Measurements from ENCODE around the gene BMPR1A. TPM values are rescaled to one million over a fixed set of nuclear protein-coding genes. Genes with fewer than 3 reads are reported as not detected.

Gene BMPR1A
- total RNA-seq, 4 donors from 2014 or later = 72.7 to 89.5 (median 84.2) TPM

GRCh38 chr10:86868353-86868752 is 111.9 kb downstream of the BMPR1A start:
- DNase-seq = peak; percentile 79
- Histone ChIP-seq H3K36me3 (no peaks in the 10 kb centered on the region), H3K27me3 (no peaks in the 10 kb centered on the region), H3K9me3 (no peaks in the 10 kb centered on the region), H3K4me1 (peaks cover 61 to 78% of the 10 kb centered on the region in 2 donors), H3K27ac (peak overlapping the region; percentile 60 to 84 (median 74)), H3K4me3 (replicated peaks in 1 of 3) (no peak overlapping the region)
- WGBS, 2 donors = 7 to 22% methylated on average over 6 of the region's 6 CpGs
- intact Hi-C loops (cut with DNase I) = no loop called here
- TF ChIP-seq POLR2A (IDR thresholded peaks at IDR 0.05) = no peak
- TF ChIP-seq, protein P1, sequence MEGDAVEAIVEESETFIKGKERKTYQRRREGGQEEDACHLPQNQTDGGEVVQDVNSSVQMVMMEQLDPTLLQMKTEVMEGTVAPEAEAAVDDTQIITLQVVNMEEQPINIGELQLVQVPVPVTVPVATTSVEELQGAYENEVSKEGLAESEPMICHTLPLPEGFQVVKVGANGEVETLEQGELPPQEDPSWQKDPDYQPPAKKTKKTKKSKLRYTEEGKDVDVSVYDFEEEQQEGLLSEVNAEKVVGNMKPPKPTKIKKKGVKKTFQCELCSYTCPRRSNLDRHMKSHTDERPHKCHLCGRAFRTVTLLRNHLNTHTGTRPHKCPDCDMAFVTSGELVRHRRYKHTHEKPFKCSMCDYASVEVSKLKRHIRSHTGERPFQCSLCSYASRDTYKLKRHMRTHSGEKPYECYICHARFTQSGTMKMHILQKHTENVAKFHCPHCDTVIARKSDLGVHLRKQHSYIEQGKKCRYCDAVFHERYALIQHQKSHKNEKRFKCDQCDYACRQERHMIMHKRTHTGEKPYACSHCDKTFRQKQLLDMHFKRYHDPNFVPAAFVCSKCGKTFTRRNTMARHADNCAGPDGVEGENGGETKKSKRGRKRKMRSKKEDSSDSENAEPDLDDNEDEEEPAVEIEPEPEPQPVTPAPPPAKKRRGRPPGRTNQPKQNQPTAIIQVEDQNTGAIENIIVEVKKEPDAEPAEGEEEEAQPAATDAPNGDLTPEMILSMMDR (IDR thresholded peaks at IDR 0.05) = no peak

GRCh38 chr10:86870679-86871078 is 114.3 kb downstream of the BMPR1A start:
- no peak for DNase-seq
- Histone ChIP-seq H3K27me3 (no peaks in the 10 kb centered on the region), H3K27ac (peak overlapping the region; percentile 55 to 85 (median 80)), H3K9me3 (no peaks in the 10 kb centered on the region), H3K4me1 (peaks cover 50 to 62% of the 10 kb centered on the region in 2 donors), H3K4me3 (replicated peaks in 1 of 3) (no peak overlapping the region), H3K36me3 (no peaks in the 10 kb centered on the region)
- intact Hi-C loops (cut with DNase I) = no loop called here
- 91 to 97% methylated on average over 3 of the region's 3 CpGs for whole genome bisulfite sequencing, 2 donors
- TF ChIP-seq POLR2A (IDR thresholded peaks at IDR 0.05) = no peak
- TF ChIP-seq, protein P1 (IDR thresholded peaks at IDR 0.05) = no peak

- TF ChIP-seq POLR2A (IDR thresholded peaks at IDR 0.05) = no peak
- TF ChIP-seq, protein P1 (IDR thresholded peaks at IDR 0.05) = no peak
- peaks cover 48 to 60% of the 10 kb centered on the region in 2 donors for H3K4me1 ChIP-seq
- intact Hi-C loops (cut with DNase I) = no loop called here
Observed at GRCh38 chr10:86871563-86872183, 115.3 kb downstream of the BMPR1A start.

DNA sequence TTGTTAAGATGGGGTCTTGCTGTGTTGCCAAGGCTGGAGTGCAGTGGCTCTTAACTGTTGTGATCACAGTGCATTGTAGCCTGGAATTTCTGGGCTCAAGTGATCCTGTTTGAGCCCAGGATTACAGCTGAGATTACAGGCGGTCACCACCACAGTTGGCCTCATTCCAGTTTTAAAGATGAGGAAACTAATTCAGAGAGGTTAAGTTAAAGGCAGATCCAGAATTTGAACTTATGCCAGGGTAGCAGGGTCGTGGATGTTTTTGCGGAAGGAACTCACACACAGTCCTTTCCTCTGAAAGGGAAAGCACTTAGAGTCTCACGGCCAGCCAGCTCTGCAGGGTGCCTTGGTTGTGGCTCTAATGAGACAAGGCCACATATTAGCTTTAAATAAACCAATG is 116.3 kb downstream of the BMPR1A start:
- WGBS, 2 donors = 50 to 52% methylated on average over 4 of the region's 4 CpGs
- H3K27me3 ChIP-seq = no peaks in the 10 kb centered on the region
- H3K4me3 ChIP-seq (replicated peaks in 1 of 3) = no peak overlapping the region
- H3K4me1 ChIP-seq = peaks cover 46 to 56% of the 10 kb centered on the region in 2 donors
- intact Hi-C loops (cut with DNase I) = no loop called here
- H3K27ac ChIP-seq = peak overlapping the region; percentile 64 to 85 (median 68)
- H3K9me3 ChIP-seq = no peaks in the 10 kb centered on the region
- TF ChIP-seq POLR2A (IDR thresholded peaks at IDR 0.05) = no peak
- TF ChIP-seq, protein P1 (IDR thresholded peaks at IDR 0.05) = no peak
- H3K36me3 ChIP-seq = peaks cover 0 to 7% of the 10 kb centered on the region in 2 donors
- DNase-seq = peak; percentile 21 to 32

More at GRCh38 chr10:86871563-86872183, 115.3 kb downstream of the BMPR1A start:
- Histone ChIP-seq H3K4me3 (replicated peaks in 1 of 3) (no peak overlapping the region), H3K36me3 (peaks cover 0 to 7% of the 10 kb centered on the region in 2 donors), H3K27ac (peak overlapping the region; percentile 68 to 85 (median 80)), H3K9me3 (no peaks in the 10 kb centered on the region), H3K27me3 (no peaks in the 10 kb centered on the region)
- peak; percentile 68 to 69 for DNase-seq
- 57 to 59% methylated on average over 5 of the region's 5 CpGs for WGBS, 2 donors

- no peaks in the 10 kb centered on the region for H3K27me3 ChIP-seq
- no peak for TF ChIP-seq POLR2A (IDR thresholded peaks at IDR 0.05)
- TF ChIP-seq, protein P1 (IDR thresholded peaks at IDR 0.05) = no peak
- H3K9me3 ChIP-seq = no peaks in the 10 kb centered on the region
- no peak overlapping the region for H3K27ac ChIP-seq
- 92 to 98% methylated on average over 2 of the region's 2 CpGs for WGBS, 2 donors
- no peak for DNase-seq
- intact Hi-C loops (cut with DNase I) = no loop called here
- H3K4me1 ChIP-seq = peaks cover 43 to 48% of the 10 kb centered on the region in 2 donors
- peaks cover 0 to 7% of the 10 kb centered on the region in 2 donors for H3K36me3 ChIP-seq
- no peak overlapping the region for H3K4me3 ChIP-seq (replicated peaks in 1 of 3)
Observed at GRCh38 chr10:86876748-86877147, 120.3 kb downstream of the BMPR1A start.
